H1 (cell line): ENCODE results near the gene GID8. TPM values are rescaled to one million over a fixed set of nuclear protein-coding genes. Genes with fewer than 3 reads are reported as not detected.
A peak's percentile ranks its signal among the peaks of the same experiment; 100 is the strongest.

Source experiments
- CTCF ChIA-PET: fragments of 300-600 bp; sonication (Branson Sonifier 250); formaldehyde crosslinking; loops from one replicate; lab custom pipeline; 2021; ENCODE audit not compliant: partially characterized antibody; lab: Charles Lee
- POLR2A ChIA-PET: fragments of 300-600 bp; sonication (Branson Sonifier 250); formaldehyde crosslinking; loops from one replicate; lab custom pipeline; 2021; ENCODE audit warnings: inconsistent platforms; ENCODE audit not compliant: partially characterized antibody; lab: Charles Lee
- DNase-seq, 2 experiments: peaks; one replicate each; pipeline versions ENCODE4 v3.0.0 to v3.0.0-alpha.2; 2010 to 2022; ENCODE audit warnings: low spot score in 2 of 2, low read depth in 1 of 2, mixed read lengths in 1 of 2
- FAIRE-seq: peaks from 2 replicates; lab custom pipeline; 2011; peaks lifted over from hg19 to GRCh38; lab: Jason Lieb, UNC
- H2AFZ ChIP-seq: 2 replicates; pipeline ENCODE4 v1.8.1; 2012; ENCODE audit warnings: low read length, inconsistent platforms
- H2AK5ac ChIP-seq: 2 replicates; pipeline ENCODE4 v1.6.1; 2013; ENCODE audit warnings: low read depth, low read length
- H2BK120ac ChIP-seq: replicated peaks from 2 replicates; pipeline ENCODE3; 2013; ENCODE audit warnings: low read depth, low read length, inconsistent platforms
- H2BK12ac ChIP-seq: 2 replicates; pipeline ENCODE4 v1.6.1; 2013; ENCODE audit warnings: low read depth, low read length
- H2BK15ac ChIP-seq: 2 replicates; pipeline ENCODE4 v1.6.1; 2013; ENCODE audit warnings: low read length
- H2BK20ac ChIP-seq: 2 replicates; pipeline ENCODE4 v1.6.1; 2013; ENCODE audit warnings: low read length
- H2BK5ac ChIP-seq: 2 replicates; pipeline ENCODE4 v1.6.1; 2013; ENCODE audit warnings: low read depth, low read length
- H3K14ac ChIP-seq: 2 replicates; pipeline ENCODE4 v1.6.1; 2013; ENCODE audit warnings: inconsistent platforms; ENCODE audit not compliant: insufficient read length
- H3K18ac ChIP-seq: 2 replicates; pipeline ENCODE4 v1.6.1; 2013; ENCODE audit warnings: low read length; ENCODE audit errors: extremely low read depth
- H3K23ac ChIP-seq: 2 replicates; pipeline ENCODE4 v1.6.1; 2013; ENCODE audit warnings: inconsistent platforms; ENCODE audit not compliant: insufficient read length
- H3K23me2 ChIP-seq: 2 replicates; pipeline ENCODE4 v1.6.1; 2013; ENCODE audit warnings: low read depth, low read length
- H3K27ac ChIP-seq: 2 replicates; pipeline ENCODE4 v1.6.1; 2011; ENCODE audit warnings: low read depth, low read length, inconsistent platforms
- H3K27me3 ChIP-seq, 4 experiments: replicated peaks in 1 of 4; 1 replicate in 1 of 4; 2 replicates in 3 of 4; pipeline versions ENCODE4 v1.6.1 to v1.8.1; 2011 to 2013; ENCODE audit warnings: low read length in 3 of 4, mild to moderate bottlenecking in 3 of 4, inconsistent platforms in 2 of 4, mixed read lengths in 2 of 4, moderate library complexity in 1 of 4; ENCODE audit not compliant: control insufficient read depth in 3 of 4, insufficient read depth in 3 of 4; ENCODE audit errors: extremely low read depth in 1 of 4
- H3K36me3 ChIP-seq, 4 experiments: 2 replicates each; pipeline versions ENCODE4 v1.6.1 to v1.8.1; 2011 to 2013; ENCODE audit warnings: mild to moderate bottlenecking in 4 of 4, low read length in 3 of 4, moderate library complexity in 2 of 4, control low read depth in 1 of 4, inconsistent platforms in 1 of 4; ENCODE audit not compliant: insufficient read depth in 4 of 4, control insufficient read depth in 2 of 4
- H3K4ac ChIP-seq: replicated peaks from 2 replicates; pipeline ENCODE3; 2013; ENCODE audit warnings: low read length, low read depth, mixed read lengths, inconsistent platforms; ENCODE audit not compliant: insufficient read length
- H3K4me1 ChIP-seq, 4 experiments: replicated peaks in 1 of 4; 1 replicate in 1 of 4; 2 replicates in 3 of 4; pipeline versions ENCODE4 v1.6.1 to v1.8.1; 2011 to 2013; ENCODE audit warnings: low read length in 3 of 4, inconsistent platforms in 2 of 4, mixed read lengths in 1 of 4; ENCODE audit not compliant: insufficient read depth in 4 of 4, control insufficient read depth in 3 of 4
- H3K4me2 ChIP-seq, 2 experiments: 2 replicates each; pipeline versions ENCODE4 v1.6.1 to v1.8.1; 2011 to 2013; ENCODE audit warnings: low read depth in 2 of 2, low read length in 2 of 2, control low read depth in 1 of 2, inconsistent platforms in 1 of 2, mild to moderate bottlenecking in 1 of 2; ENCODE audit not compliant: insufficient read depth in 1 of 2
- H3K4me3 ChIP-seq, 4 experiments: fragments of 200-600, 300-600 bp in 1 of 4; sonication (generic), shearing (Covaris generic), sonication (Bioruptor Twin) in 1 of 4; 2 replicates each; pipeline versions ENCODE4 v1.5.1 to v1.8.1; 2011 to 2016; ENCODE audit warnings: low read length in 4 of 4, low read depth in 3 of 4, control low read depth in 2 of 4, inconsistent platforms in 2 of 4, mild to moderate bottlenecking in 2 of 4, mixed read lengths in 1 of 4, moderate library complexity in 1 of 4; ENCODE audit not compliant: insufficient read depth in 2 of 4; ENCODE audit errors: extremely low read depth in 1 of 4
- H3K56ac ChIP-seq: replicated peaks from 2 replicates; pipeline ENCODE3; 2013; ENCODE audit warnings: low read depth, mild to moderate bottlenecking, mixed read lengths, low read length, inconsistent platforms; ENCODE audit not compliant: insufficient read length
- H3K79me1 ChIP-seq: 2 replicates; pipeline ENCODE4 v1.6.1; 2013; ENCODE audit warnings: low read depth, low read length, control low read depth
- H3K79me2 ChIP-seq, 2 experiments: 2 replicates each; pipeline versions ENCODE4 v1.6.1 to v1.8.1; 2012 to 2013; ENCODE audit warnings: low read length in 2 of 2, mild to moderate bottlenecking in 2 of 2, inconsistent platforms in 1 of 2; ENCODE audit not compliant: insufficient read depth in 2 of 2, control insufficient read depth in 1 of 2
- H3K9ac ChIP-seq, 4 experiments: replicated peaks in 1 of 4; 1 replicate in 1 of 4; 2 replicates in 3 of 4; pipeline versions ENCODE4 v1.6.1 to v1.8.1; 2011 to 2013; ENCODE audit warnings: low read depth in 3 of 4, low read length in 3 of 4, control low read depth in 2 of 4, mild to moderate bottlenecking in 2 of 4, moderate library complexity in 2 of 4, inconsistent platforms in 1 of 4; ENCODE audit errors: extremely low read depth in 1 of 4
- H3K9me3 ChIP-seq, 2 experiments: 2 replicates each; pipeline versions ENCODE4 v1.6.1 to v1.8.1; 2012 to 2013; ENCODE audit warnings: mild to moderate bottlenecking in 2 of 2, moderate library complexity in 2 of 2, control low read depth in 1 of 2, inconsistent platforms in 1 of 2, low read depth in 1 of 2, low read length in 1 of 2, mixed read lengths in 1 of 2; ENCODE audit not compliant: insufficient read depth in 2 of 2
- H4K20me1 ChIP-seq, 2 experiments: replicated peaks in 1 of 2; 2 replicates each; pipeline versions ENCODE3 to v1.8.1; 2011 to 2013; ENCODE audit warnings: inconsistent platforms in 2 of 2, low read length in 2 of 2, mild to moderate bottlenecking in 1 of 2; ENCODE audit not compliant: insufficient read depth in 2 of 2, control insufficient read depth in 1 of 2
- H4K5ac ChIP-seq: 2 replicates; pipeline ENCODE4 v1.6.1; 2013; ENCODE audit warnings: low read length, low read depth, mixed read lengths, inconsistent platforms; ENCODE audit not compliant: insufficient read length
- H4K8ac ChIP-seq: 2 replicates; pipeline ENCODE4 v1.8.0; 2013; ENCODE audit warnings: mild to moderate bottlenecking, moderate library complexity, low read length, inconsistent platforms; ENCODE audit not compliant: insufficient read depth; ENCODE audit errors: extremely low read depth
- H4K91ac ChIP-seq: replicated peaks from 2 replicates; pipeline ENCODE3; 2013; ENCODE audit warnings: low read length, mixed read lengths, inconsistent platforms; ENCODE audit not compliant: insufficient read length
- CTBP2 ChIP-seq: IDR thresholded peaks from 2 replicates; pipeline ENCODE4 v1.7.0; 2011; ENCODE audit warnings: borderline replicate concordance, mild to moderate bottlenecking, moderate library complexity, mixed read lengths, low read length; ENCODE audit not compliant: insufficient read depth, insufficient read length
- KDM4A ChIP-seq: IDR thresholded peaks from one replicate; pipeline ENCODE4 v1.7.1; 2012; ENCODE audit warnings: low read depth, mild to moderate bottlenecking, moderate library complexity, low read length, inconsistent platforms; ENCODE audit not compliant: severe bottlenecking
- WGBS, 2 experiments: shearing (Covaris generic) in 1 of 2; methylation state at CpG; one replicate each; pipeline versions ENCODE4 v1.1.6 to v1.1.7; 2013 to 2015; ENCODE audit warnings: low lambda C conversion rate in 2 of 2, mixed read lengths in 2 of 2, inconsistent platforms in 1 of 2, low coverage in 1 of 2, missing lambda C conversion rate in 1 of 2; ENCODE audit not compliant: insufficient replicate concordance in 2 of 2, insufficient coverage in 1 of 2, insufficient read length in 1 of 2; ENCODE audit errors: extremely low coverage in 1 of 2, missing lambda C conversion rate in 1 of 2; 5-methylcytosine and 5-hydroxymethylcytosine counted together
- polyA plus RNA-seq, 7 experiments: library from polyadenylated mRNA; depleted of rRNA in 3 of 7; stranded (reverse) in 5 of 7; unstranded in 2 of 7; fragments of >200 nt in 5 of 7; fragments of 200-250 nt in 2 of 7; gene quantifications; 1 replicate in 5 of 7; 2 replicates in 1 of 7; 4 replicates in 1 of 7; pipeline versions ENCODE4 v1.2.1 to v1.2.3, GENCODE V29; 2011 to 2013; ENCODE audit warnings: missing spikeins in 2 of 7, mixed read lengths in 2 of 7
- total RNA-seq: library from RNA; stranded (reverse); fragmentation: NEBNext Ultra II Directional; extraction: Animal tissue kit (Norgen Biotek cat#: 25700); gene quantifications from 2 replicates; pipeline ENCODE4 v1.2.1, GENCODE V29; 2021

Gene GID8
- total and polyA plus RNA-seq, 2 of the 8 experiments (the other 6 are each of a cell fraction or from before 2014, with no cell fraction given) = 39.7 to 72.9 TPM

GRCh38 chr20:62995481-62995880 lies 57.5 kb downstream of the GID8 start:
- no peak overlapping the region for H2AK5ac ChIP-seq
- no peaks in the 10 kb centered on the region; the same call in 1 of the 2 replicates for H3K79me1 ChIP-seq
- no peak overlapping the region for H3K4ac ChIP-seq
- H4K5ac ChIP-seq = no peak overlapping the region
- H3K9me3 ChIP-seq = no peaks in the 10 kb centered on the region
- FAIRE-seq (no peak), DNase-seq (no peak)
- no peak overlapping the region for H2BK120ac ChIP-seq
- POLR2A ChIA-PET = interaction anchor here (2.7 kb wide), 1 partner anchor 11 kb away, joined by 9 read pairs; no protein-coding TSS in a partner anchor
- no peak overlapping the region for H2AFZ ChIP-seq
- H2BK20ac ChIP-seq = 0 out of 2 replicates have a peak overlapping the region, but pooled peaks have one; percentile 40
- H3K56ac ChIP-seq = no peak overlapping the region
- no peak overlapping the region for H3K4me2 ChIP-seq
- H2BK5ac ChIP-seq = no peak overlapping the region
- no peak overlapping the region for H3K14ac ChIP-seq
- no peaks in the 10 kb centered on the region for H3K79me2 ChIP-seq
- H3K4me1 ChIP-seq = peaks cover 0 to 13% (median 7%) of the 10 kb centered on the region in 4 experiments; a peak in 5 of 7 replicates
- CTCF ChIA-PET = interaction anchor here (1.2 to 4.0 kb wide), 7 partner anchors 8 to 451 kb away, joined by 3 to 22 read pairs (median 8); no protein-coding TSS in a partner anchor
- peak overlapping the region; percentile 43; the same call in 1 of the 2 replicates for H2BK12ac ChIP-seq
- H4K91ac ChIP-seq = no peak overlapping the region
- peaks cover 0 to 5% of the 10 kb centered on the region in 2 experiments for H4K20me1 ChIP-seq
- no peak overlapping the region for H3K4me3 ChIP-seq
- no peaks in the 10 kb centered on the region for H3K23me2 ChIP-seq
- no peak overlapping the region for H4K8ac ChIP-seq
- peaks cover 0 to 5% (median 2%) of the 10 kb centered on the region in 4 experiments; a peak in 3 of 7 replicates for H3K27me3 ChIP-seq
- WGBS, 2 experiments = 86% methylated on average over 11 of the region's 11 CpGs; no CpG with 5 or more reads in 1 of the 2 experiments
- H3K36me3 ChIP-seq = no peaks in the 10 kb centered on the region
- H3K23ac ChIP-seq = no peak overlapping the region
- H2BK15ac ChIP-seq = no peak overlapping the region
- no peak overlapping the region for H3K9ac ChIP-seq
- H3K18ac ChIP-seq = no peak overlapping the region
- H3K27ac ChIP-seq = no peak overlapping the region
- no peak for TF ChIP-seq CTBP2
- no peak for TF ChIP-seq KDM4A
